ENCODE measurements around the gene VEZT.

- TF ChIP-seq POLR2A (IDR thresholded peaks at IDR 0.05): no peak
- TF ChIP-seq CTCF (IDR thresholded peaks at IDR 0.05): no peak
Measured at GRCh38 chr12:95258151-95258550, 40.5 kb downstream of the VEZT start.

Measured in transverse colon (tissue), 3 donors.